ENCODE measurements around the gene FGFRL1.

FGFRL1 gene

DNA sequence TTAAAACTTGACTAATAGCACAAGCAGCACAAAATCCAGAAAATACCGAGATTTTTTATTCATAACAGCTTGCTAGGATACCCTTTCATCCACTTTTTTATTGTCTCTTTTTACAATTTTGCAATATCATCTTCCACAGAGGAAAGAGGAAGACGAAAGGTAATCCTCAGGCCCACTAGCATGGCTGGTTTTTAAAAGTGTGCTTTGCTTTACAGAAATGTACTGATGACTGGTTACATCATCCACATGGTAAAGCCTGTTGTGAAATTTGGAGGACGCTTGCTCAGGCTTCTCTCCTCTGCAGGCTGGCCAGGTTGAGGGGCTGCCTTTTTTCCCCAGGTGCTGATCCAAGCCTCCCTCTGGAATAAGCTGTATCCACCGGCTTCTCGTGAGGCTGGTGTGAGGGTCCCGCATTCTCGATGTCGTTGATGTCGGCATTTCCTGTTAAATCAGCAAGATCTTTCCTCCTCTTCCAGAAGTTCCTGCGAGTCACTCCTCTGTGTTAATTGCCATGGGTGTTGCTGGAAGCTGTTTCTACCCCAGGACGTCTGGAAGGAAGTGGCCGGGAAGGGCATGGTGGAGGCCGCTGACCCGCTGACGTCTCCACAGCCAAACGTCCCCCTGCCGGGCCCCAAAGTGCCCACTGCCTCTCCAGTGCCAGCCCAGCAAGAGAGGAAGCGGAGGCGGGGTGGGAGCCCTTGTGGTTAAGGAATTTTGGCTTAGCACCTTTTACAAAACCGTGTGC, 32.3 kb upstream of the FGFRL1 start:
- Histone ChIP-seq H3K9me3 (ENCODE audit: control insufficient read depth, low read length) (no peaks in the 10 kb centered on the region), H2AFZ (no peak overlapping the region), H3K4me2 (ENCODE audit: low read length) (no peak overlapping the region), H3K79me2 (no peaks in the 10 kb centered on the region), H3K4me1 (no peaks in the 10 kb centered on the region), H3K4me3 (ENCODE audit: low read depth, low read length) (no peak overlapping the region), H3K9ac (no peak overlapping the region), H3K27me3 (ENCODE audit: control insufficient read depth, insufficient read depth, low read length) (no peaks in the 10 kb centered on the region), H3K36me3 (ENCODE audit: control insufficient read depth, insufficient read depth, low read length) (no peaks in the 10 kb centered on the region), H3K27ac (no peak overlapping the region)
- TF ChIP-seq, protein P1, sequence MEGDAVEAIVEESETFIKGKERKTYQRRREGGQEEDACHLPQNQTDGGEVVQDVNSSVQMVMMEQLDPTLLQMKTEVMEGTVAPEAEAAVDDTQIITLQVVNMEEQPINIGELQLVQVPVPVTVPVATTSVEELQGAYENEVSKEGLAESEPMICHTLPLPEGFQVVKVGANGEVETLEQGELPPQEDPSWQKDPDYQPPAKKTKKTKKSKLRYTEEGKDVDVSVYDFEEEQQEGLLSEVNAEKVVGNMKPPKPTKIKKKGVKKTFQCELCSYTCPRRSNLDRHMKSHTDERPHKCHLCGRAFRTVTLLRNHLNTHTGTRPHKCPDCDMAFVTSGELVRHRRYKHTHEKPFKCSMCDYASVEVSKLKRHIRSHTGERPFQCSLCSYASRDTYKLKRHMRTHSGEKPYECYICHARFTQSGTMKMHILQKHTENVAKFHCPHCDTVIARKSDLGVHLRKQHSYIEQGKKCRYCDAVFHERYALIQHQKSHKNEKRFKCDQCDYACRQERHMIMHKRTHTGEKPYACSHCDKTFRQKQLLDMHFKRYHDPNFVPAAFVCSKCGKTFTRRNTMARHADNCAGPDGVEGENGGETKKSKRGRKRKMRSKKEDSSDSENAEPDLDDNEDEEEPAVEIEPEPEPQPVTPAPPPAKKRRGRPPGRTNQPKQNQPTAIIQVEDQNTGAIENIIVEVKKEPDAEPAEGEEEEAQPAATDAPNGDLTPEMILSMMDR (IDR thresholded peaks at IDR 0.05), result no peak

DNA sequence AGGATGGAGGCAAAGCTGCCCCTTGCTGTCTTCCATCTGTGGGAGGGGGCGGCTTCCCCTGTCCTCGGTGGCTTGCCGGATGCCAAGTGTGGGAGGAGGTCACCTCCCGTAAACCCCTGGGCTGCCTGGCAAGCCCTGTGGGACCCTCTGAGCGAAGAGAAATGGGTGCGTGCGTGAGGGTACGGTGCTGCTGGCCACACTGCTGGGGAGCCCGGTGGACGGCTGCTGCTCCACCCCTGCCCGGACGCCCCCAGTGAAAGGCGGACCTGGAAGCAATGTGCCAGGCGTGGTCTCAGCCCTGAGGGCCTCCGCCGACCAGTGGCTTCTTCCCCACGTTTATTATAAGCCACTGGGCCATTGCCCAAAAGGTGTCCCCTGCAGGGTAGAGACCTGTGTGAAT, 29.1 kb upstream of the FGFRL1 start:
- H3K27ac ChIP-seq, result no peak overlapping the region
- H3K4me3 ChIP-seq (ENCODE audit: low read depth, low read length), result no peak overlapping the region
- no peak overlapping the region for H3K4me2 ChIP-seq (ENCODE audit: low read length)
- H3K27me3 ChIP-seq (ENCODE audit: control insufficient read depth, insufficient read depth, low read length), result no peaks in the 10 kb centered on the region
- no peaks in the 10 kb centered on the region for H3K36me3 ChIP-seq (ENCODE audit: control insufficient read depth, insufficient read depth, low read length)
- H3K4me1 ChIP-seq, result no peaks in the 10 kb centered on the region
- H3K9ac ChIP-seq, result no peak overlapping the region
- no peaks in the 10 kb centered on the region for H3K79me2 ChIP-seq
- TF ChIP-seq, protein P1 (IDR thresholded peaks at IDR 0.05), result no peak
- no peak overlapping the region for H2AFZ ChIP-seq
- no peaks in the 10 kb centered on the region for H3K9me3 ChIP-seq (ENCODE audit: control insufficient read depth, low read length)

DNA sequence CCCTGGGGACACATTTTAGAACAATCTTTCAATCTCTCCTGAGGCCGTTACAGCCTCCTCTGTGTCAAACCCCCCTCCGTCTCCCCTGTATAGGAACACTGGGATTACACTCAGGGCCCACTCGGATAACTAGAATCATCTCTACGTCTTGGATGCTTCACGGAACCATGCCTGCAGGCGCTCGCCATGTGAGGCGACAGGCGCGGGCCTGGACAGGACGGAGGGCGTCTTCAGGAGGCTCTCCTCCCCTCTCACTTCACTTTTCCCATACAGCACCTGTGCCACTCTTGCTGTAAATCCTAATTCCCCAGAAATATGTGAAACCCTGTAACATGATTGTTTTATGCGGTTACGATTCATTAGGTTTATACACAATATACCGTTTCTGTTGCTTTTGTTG, 28.6 kb upstream of the FGFRL1 start:
- Histone ChIP-seq H3K36me3 (ENCODE audit: control insufficient read depth, insufficient read depth, low read length) (no peaks in the 10 kb centered on the region), H3K79me2 (no peaks in the 10 kb centered on the region), H3K27ac (no peak overlapping the region), H3K27me3 (ENCODE audit: control insufficient read depth, insufficient read depth, low read length) (no peaks in the 10 kb centered on the region), H3K4me2 (ENCODE audit: low read length) (no peak overlapping the region), H2AFZ (no peak overlapping the region), H3K9me3 (ENCODE audit: control insufficient read depth, low read length) (no peaks in the 10 kb centered on the region), H3K4me3 (ENCODE audit: low read depth, low read length) (no peak overlapping the region), H3K4me1 (no peaks in the 10 kb centered on the region), H3K9ac (no peak overlapping the region)
- TF ChIP-seq, protein P1 (IDR thresholded peaks at IDR 0.05), result no peak

DNA sequence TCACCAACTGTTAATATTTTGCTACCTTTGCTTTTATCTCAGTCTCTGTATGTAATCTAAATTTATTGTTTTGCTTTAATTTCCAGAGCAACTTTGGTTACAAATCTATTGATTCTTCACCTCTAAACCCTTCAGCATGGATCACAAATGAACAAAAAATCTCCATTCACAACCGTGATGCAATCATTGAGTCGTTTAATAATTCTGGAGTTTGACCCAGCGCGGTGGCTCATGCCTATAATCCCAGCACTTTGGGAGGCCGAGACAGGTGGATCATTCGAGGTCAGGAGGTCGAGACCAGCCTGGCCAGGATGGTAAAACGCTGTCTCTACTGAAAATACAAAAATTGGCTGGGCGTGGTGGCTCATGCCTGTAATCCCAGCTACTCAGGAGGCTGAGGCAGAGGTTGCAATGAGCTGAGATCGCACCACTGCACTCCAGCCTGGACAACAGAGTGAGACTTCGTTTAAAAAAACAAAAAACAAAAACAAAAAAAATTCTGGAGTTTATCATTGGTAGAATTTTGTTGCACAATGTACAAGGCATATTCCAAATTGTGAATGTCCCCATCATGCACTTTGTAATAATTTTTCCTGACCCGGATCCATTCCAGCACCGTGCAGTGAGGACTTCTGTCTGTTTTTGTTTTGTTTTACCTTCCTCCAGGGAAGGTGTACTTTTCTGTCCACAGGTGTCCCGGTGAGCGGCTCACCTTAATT, 26.9 kb upstream of the FGFRL1 start:
- H3K27ac ChIP-seq, result no peak overlapping the region
- no peaks in the 10 kb centered on the region for H3K9me3 ChIP-seq (ENCODE audit: control insufficient read depth, low read length)
- H3K36me3 ChIP-seq (ENCODE audit: control insufficient read depth, insufficient read depth, low read length), result no peaks in the 10 kb centered on the region
- peak overlapping the region; percentile 42 for H2AFZ ChIP-seq
- H3K27me3 ChIP-seq (ENCODE audit: control insufficient read depth, insufficient read depth, low read length), result no peaks in the 10 kb centered on the region
- H3K79me2 ChIP-seq, result no peaks in the 10 kb centered on the region
- H3K4me1 ChIP-seq, result no peaks in the 10 kb centered on the region
- no peak overlapping the region for H3K9ac ChIP-seq
- H3K4me2 ChIP-seq (ENCODE audit: low read length), result peak overlapping the region; percentile 52
- H3K4me3 ChIP-seq (ENCODE audit: low read depth, low read length), result peak overlapping the region; percentile 42
- TF ChIP-seq, protein P1 (IDR thresholded peaks at IDR 0.05), result no peak

Data from parathyroid adenoma (tissue), 2 donors.